Measurements from ENCODE around the gene WFDC9.

The WFDC9 gene

DNA sequence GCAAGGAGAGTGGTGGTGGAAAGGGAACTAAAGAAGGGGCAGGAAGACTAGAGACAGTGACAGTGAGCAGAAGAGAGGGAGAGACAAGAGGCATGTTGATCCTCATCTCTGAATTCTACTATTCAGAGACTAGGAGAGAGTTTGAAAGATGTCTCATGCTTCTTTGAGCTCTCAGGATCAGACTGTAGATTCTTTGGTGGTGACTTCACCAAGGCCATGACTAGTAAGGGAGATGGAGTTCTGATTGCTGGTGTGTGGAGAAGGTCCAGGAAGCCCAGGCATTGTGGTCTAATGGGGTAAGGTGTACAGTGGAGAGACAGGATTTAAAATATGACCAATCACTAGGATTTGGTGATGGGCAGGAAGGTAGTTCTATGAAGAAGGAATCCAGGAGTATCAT, 713 bp downstream of the WFDC9 start:
- Histone ChIP-seq H3K27ac (ENCODE audit: low read depth, low read length) (no peak overlapping the region), H3K9ac (ENCODE audit: low read length) (no peak overlapping the region), H3K27me3 (ENCODE audit: control insufficient read depth, insufficient read depth, low read length) (no peaks in the 10 kb centered on the region), H3K4me1 (ENCODE audit: control insufficient read depth, insufficient read depth, low read length) (no peaks in the 10 kb centered on the region), H3K4me3 (ENCODE audit: low read length) (no peak overlapping the region), H3K36me3 (ENCODE audit: control insufficient read depth, insufficient read depth, low read length) (no peaks in the 10 kb centered on the region)

DNA sequence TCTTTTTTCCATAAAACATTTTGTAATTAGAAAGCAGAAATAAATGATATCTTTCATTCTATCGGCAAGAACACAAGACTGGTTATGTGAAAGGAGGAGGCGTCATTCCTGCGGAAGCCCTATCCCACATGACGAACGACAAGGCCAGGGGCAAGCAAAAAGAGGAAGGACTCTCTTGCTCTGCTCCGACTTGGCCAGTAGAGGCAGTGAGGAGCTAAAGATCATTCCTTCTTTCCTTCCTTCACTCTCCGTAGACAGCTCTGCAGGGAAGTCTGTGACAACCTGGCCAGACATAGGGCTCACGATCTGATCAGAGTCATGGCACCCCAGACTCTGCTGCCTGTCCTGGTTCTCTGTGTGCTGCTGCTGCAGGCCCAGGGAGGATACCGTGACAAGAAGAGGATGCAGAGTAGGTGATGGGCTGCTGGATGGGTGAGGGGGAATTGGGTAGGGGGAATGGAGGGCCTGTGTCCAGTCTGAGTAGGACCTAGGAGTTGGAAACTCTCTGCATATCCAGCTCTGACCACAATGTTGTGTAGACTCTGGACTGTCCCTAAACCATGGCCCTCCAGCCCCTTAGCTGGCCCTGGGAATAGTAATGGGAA, 1.5 kb downstream of the WFDC9 start, which contains the start of gene WFDC10A:
Gene WFDC10A, plus strand, starts transcription at position 244 of the 605 bp plus-strand sequence. Its CDS starts 75 bp downstream, at position 319.
- Histone ChIP-seq H3K27me3 (ENCODE audit: control insufficient read depth, insufficient read depth, low read length) (no peaks in the 10 kb centered on the region), H3K9ac (ENCODE audit: low read length) (no peak within 1 kb of the TSS), H3K4me3 (ENCODE audit: low read length) (no peak within 1 kb of the TSS), H3K27ac (ENCODE audit: low read depth, low read length) (no peak within 1 kb of the TSS), H3K4me1 (ENCODE audit: control insufficient read depth, insufficient read depth, low read length) (no peaks in the 10 kb centered on the region), H3K36me3 (ENCODE audit: control insufficient read depth, insufficient read depth, low read length) (no peaks in the 10 kb centered on the region)

DNA sequence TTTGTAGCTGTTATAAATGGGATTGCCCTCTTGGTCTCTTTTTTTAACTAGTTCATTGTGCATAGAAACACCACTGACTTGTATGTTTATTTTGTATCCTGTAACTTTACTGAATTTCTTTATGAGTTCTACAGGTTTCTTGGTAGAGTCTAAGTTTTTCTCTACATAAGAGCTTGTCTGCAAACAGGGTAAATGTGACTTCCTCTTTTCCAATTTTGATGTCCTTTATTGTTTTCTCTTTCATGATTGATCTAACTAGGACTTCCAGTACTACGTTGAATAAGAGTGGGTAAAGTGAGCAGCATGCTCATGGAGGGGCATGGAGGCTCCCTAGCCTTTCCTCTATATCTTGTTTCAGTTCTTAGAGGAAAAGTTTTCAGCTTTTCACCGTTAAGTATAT, 4.5 kb downstream of the WFDC9 start:
- no peaks in the 10 kb centered on the region for H3K4me1 ChIP-seq (ENCODE audit: control insufficient read depth, insufficient read depth, low read length)

DNA sequence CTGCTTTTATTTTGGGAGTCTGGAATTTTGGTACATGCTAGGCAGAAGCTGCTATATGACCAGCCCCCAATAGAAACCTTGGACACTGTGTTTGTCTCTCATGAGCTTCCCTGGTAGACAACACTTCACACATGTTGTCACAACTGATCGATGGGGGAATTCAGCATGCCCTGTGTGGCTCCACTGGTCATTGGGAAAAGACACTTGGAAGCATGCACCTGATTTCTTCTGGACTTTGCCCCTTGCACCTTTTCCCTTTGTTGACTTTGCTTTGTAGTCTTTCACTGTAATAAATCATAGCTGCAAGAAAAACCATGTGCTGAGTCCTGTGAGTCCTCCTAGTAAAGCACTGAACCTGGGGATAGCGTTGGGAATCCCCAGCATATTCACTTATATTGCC, 9.5 kb downstream of the WFDC9 start:
- Histone ChIP-seq H3K27ac (ENCODE audit: low read depth, low read length) (no peak overlapping the region), H3K27me3 (ENCODE audit: control insufficient read depth, insufficient read depth, low read length) (no peaks in the 10 kb centered on the region), H3K36me3 (ENCODE audit: control insufficient read depth, insufficient read depth, low read length) (no peaks in the 10 kb centered on the region)

More for the DNA sequence above, 4.5 kb downstream of the WFDC9 start:
- Histone ChIP-seq H3K36me3 (ENCODE audit: control insufficient read depth, insufficient read depth, low read length) (no peaks in the 10 kb centered on the region), H3K9ac (ENCODE audit: low read length) (no peak overlapping the region), H3K27ac (ENCODE audit: low read depth, low read length) (no peak overlapping the region), H3K4me3 (ENCODE audit: low read length) (no peak overlapping the region), H3K27me3 (ENCODE audit: control insufficient read depth, insufficient read depth, low read length) (no peaks in the 10 kb centered on the region)

DNA sequence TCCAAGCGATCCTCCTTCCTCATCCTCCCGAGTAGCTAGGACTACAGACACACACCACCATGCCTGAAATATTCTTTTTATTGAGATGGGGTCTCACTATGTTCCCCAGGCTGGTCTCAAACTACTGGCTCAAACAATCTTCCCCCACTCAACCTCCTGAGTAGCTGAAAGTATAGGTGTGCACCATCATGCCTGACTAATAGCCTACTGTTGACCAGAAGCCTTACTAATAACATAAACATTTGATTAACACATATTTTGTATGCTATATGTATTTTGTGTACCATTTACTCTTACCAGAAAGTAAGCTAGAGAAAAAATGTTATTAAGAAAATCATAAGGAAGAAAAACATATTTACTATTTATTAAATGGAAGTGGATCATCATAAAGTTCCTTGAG, 13.5 kb downstream of the WFDC9 start:
- Histone ChIP-seq H3K36me3 (ENCODE audit: control insufficient read depth, insufficient read depth, low read length) (no peaks in the 10 kb centered on the region), H3K9ac (ENCODE audit: low read length) (no peak overlapping the region), H3K27me3 (ENCODE audit: control insufficient read depth, insufficient read depth, low read length) (no peaks in the 10 kb centered on the region), H3K27ac (ENCODE audit: low read depth, low read length) (no peak overlapping the region), H3K4me1 (ENCODE audit: control insufficient read depth, insufficient read depth, low read length) (no peaks in the 10 kb centered on the region), H3K4me3 (ENCODE audit: low read length) (no peak overlapping the region)

More for the DNA sequence above, 9.5 kb downstream of the WFDC9 start:
- H3K9ac ChIP-seq (ENCODE audit: low read length): no peak overlapping the region
- H3K4me3 ChIP-seq (ENCODE audit: low read length): no peak overlapping the region
- no peaks in the 10 kb centered on the region for H3K4me1 ChIP-seq (ENCODE audit: control insufficient read depth, insufficient read depth, low read length)

DNA sequence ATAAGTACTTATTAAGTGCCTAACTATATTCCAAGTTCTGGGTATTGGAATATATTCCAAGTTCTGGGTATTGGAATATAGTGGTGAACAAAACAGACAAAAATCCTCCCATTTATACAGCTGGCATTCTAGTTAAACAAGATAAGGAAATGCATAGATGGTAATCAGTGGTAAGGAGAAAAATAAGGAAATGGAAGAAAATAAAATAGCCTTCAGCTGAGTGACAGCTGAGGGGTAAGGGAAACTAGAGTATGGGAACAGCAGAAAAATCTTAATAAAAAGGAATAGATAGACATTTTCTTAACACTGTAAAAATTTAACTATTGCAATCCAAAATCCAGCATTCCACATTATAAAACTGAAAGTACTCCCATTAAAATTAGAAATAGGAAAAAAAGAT, 18.8 kb downstream of the WFDC9 start:
- H3K4me3 ChIP-seq (ENCODE audit: low read length): no peak overlapping the region
- H3K4me1 ChIP-seq (ENCODE audit: control insufficient read depth, insufficient read depth, low read length): no peaks in the 10 kb centered on the region
- H3K27me3 ChIP-seq (ENCODE audit: control insufficient read depth, insufficient read depth, low read length): no peaks in the 10 kb centered on the region
- H3K36me3 ChIP-seq (ENCODE audit: control insufficient read depth, insufficient read depth, low read length): no peaks in the 10 kb centered on the region
- no peak overlapping the region for H3K9ac ChIP-seq (ENCODE audit: low read length)
- H3K27ac ChIP-seq (ENCODE audit: low read depth, low read length): no peak overlapping the region

DNA sequence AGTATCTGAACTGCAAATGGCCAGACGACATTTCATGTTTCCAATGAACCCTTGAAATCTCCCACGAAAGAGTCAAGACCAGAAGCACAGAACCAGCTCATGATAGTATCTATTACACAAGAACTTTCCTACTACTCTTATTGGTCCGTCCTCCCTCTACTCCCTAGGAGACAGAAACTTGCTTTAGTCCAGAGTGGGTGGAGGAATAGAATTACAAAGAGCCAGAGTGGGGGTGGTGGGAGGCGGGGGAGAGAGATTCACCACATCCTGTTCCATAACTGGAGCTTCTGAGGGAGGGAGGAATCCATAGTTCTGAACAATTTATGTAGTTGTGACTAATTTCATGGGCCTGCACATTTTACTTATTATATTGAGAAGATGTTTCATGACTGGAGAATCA, 20.0 kb downstream of the WFDC9 start:
- Histone ChIP-seq H3K4me3 (ENCODE audit: low read length) (no peak overlapping the region), H3K36me3 (ENCODE audit: control insufficient read depth, insufficient read depth, low read length) (no peaks in the 10 kb centered on the region), H3K9ac (ENCODE audit: low read length) (no peak overlapping the region), H3K27ac (ENCODE audit: low read depth, low read length) (no peak overlapping the region), H3K27me3 (ENCODE audit: control insufficient read depth, insufficient read depth, low read length) (no peaks in the 10 kb centered on the region), H3K4me1 (ENCODE audit: control insufficient read depth, insufficient read depth, low read length) (no peaks in the 10 kb centered on the region)

DNA sequence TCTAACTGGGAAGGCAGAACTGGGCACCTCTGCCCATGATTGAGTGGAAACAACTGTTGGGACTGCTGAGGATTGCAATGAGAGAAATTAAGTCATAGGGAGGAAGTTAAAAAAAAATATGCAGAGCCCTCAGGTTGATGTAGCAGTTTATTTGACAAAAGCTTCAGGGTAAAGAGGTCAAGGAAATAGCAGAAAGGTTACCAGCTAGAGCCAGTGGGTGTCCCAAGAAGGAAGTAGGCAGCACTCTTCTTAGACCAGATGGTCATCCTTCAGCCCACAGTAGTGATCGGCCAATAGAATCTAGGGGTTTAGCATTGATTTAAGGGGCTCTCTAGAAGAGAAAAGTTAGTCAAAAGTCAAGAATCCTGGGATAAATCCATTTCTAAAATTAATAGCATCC, 23.3 kb downstream of the WFDC9 start:
- Histone ChIP-seq H3K9ac (ENCODE audit: low read length) (no peak overlapping the region), H3K36me3 (ENCODE audit: control insufficient read depth, insufficient read depth, low read length) (no peaks in the 10 kb centered on the region), H3K27me3 (ENCODE audit: control insufficient read depth, insufficient read depth, low read length) (no peaks in the 10 kb centered on the region)

DNA sequence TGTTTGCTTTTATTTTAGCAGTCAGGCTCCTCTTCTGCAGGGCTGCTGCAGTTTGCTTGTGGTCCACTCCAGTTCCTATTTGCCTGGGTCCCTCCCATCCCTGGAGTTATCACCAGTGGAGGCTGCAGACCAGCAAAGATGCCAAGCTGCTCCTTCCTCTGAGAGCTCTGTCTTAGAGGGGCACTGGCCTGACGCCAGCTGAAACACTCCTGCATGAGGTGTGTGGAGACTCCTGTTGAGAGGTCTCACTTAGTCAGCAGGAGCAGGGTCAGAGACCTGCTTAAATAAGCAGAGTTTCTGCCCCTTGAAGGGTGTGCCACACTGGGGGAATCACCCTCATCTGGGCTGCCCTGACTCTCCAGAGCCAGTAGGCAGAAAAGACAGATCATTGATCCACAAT, 35.8 kb downstream of the WFDC9 start:
- H3K9ac ChIP-seq (ENCODE audit: low read length): no peak overlapping the region
- H3K27me3 ChIP-seq (ENCODE audit: control insufficient read depth, insufficient read depth, low read length): no peaks in the 10 kb centered on the region
- no peak overlapping the region for H3K27ac ChIP-seq (ENCODE audit: low read depth, low read length)
- no peaks in the 10 kb centered on the region for H3K36me3 ChIP-seq (ENCODE audit: control insufficient read depth, insufficient read depth, low read length)
- no peak overlapping the region for H3K4me3 ChIP-seq (ENCODE audit: low read length)
- no peaks in the 10 kb centered on the region for H3K4me1 ChIP-seq (ENCODE audit: control insufficient read depth, insufficient read depth, low read length)

More for the DNA sequence above, 23.3 kb downstream of the WFDC9 start:
- Histone ChIP-seq H3K27ac (ENCODE audit: low read depth, low read length) (no peak overlapping the region), H3K4me1 (ENCODE audit: control insufficient read depth, insufficient read depth, low read length) (no peaks in the 10 kb centered on the region), H3K4me3 (ENCODE audit: low read length) (no peak overlapping the region)

DNA sequence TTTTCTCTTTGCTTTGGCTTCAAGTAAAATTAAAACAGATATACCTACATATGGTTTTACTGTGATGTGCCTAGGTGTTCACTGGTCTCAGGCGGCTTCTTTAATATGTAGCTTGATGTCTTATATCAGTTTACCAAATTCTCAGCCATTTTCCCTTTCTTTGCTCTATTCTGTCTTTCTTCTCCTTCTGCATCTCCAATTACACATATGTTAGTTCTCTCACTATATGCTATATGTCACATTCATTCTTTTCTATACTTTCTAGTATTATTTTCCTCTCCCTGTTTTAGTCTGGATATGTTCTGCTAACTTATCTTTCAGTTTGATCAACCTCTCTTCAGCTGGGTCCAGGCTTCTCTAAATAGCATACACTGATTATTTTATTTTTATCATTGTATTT, 37.6 kb downstream of the WFDC9 start:
- Histone ChIP-seq H3K4me3 (ENCODE audit: low read length) (no peak overlapping the region), H3K27me3 (ENCODE audit: control insufficient read depth, insufficient read depth, low read length) (no peaks in the 10 kb centered on the region), H3K4me1 (ENCODE audit: control insufficient read depth, insufficient read depth, low read length) (no peaks in the 10 kb centered on the region), H3K27ac (ENCODE audit: low read depth, low read length) (no peak overlapping the region), H3K36me3 (ENCODE audit: control insufficient read depth, insufficient read depth, low read length) (no peaks in the 10 kb centered on the region), H3K9ac (ENCODE audit: low read length) (no peak overlapping the region)

DNA sequence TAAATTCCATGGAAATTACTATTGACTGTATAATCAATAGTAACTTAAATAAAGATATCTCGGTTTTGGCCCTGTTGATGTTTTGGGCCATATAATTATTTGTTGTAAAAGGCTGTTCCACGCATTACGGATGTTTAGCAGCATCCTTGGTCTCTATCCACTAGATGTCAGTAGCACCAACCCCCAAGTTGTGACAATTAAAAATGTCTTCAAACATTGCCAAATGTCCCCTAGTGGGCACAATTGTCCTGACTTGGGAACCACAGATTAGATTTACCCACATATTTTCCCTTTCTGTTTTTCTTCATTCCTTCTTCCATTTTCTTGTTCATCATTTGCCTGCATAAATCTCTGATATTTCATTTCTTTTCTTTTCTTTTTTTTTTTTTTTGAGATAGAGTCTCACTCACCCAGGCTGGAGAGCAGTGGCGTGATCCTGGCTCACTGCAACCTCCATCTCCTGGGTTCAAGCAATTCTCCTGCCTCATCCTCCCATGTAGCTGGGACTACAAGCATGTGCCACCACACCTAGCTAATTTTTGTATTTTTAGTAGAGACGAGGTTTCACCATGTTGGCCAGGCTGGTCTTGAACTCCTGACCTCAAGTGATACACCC, 38.4 kb downstream of the WFDC9 start:
- Histone ChIP-seq H3K4me3 (ENCODE audit: low read length) (no peak overlapping the region), H3K36me3 (ENCODE audit: control insufficient read depth, insufficient read depth, low read length) (no peaks in the 10 kb centered on the region)

DNA sequence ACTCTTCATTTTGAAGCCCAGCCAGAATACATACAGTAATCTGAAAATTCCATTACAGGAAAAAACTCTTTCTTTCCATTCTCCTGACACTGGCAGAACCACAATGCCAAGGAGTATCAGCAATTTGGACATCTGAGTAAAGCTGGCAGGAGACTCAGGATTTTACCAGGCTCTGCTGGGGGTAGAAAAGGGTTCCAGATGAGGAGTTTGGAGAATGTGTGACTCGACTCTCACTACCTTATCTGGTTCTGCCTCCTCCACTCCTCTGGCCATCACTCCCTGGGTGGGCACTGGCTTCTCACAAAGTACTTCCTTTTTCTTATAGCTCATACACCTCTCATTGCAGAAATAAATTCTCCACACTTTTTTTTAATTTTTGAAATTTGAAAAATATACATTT, 41.4 kb downstream of the WFDC9 start:
- H3K27me3 ChIP-seq (ENCODE audit: control insufficient read depth, insufficient read depth, low read length): no peaks in the 10 kb centered on the region
- no peaks in the 10 kb centered on the region for H3K4me1 ChIP-seq (ENCODE audit: control insufficient read depth, insufficient read depth, low read length)
- H3K27ac ChIP-seq (ENCODE audit: low read depth, low read length): no peak overlapping the region
- no peaks in the 10 kb centered on the region for H3K36me3 ChIP-seq (ENCODE audit: control insufficient read depth, insufficient read depth, low read length)
- H3K9ac ChIP-seq (ENCODE audit: low read length): no peak overlapping the region
- H3K4me3 ChIP-seq (ENCODE audit: low read length): no peak overlapping the region

More for the DNA sequence above, 38.4 kb downstream of the WFDC9 start:
- no peak overlapping the region for H3K9ac ChIP-seq (ENCODE audit: low read length)
- no peaks in the 10 kb centered on the region for H3K27me3 ChIP-seq (ENCODE audit: control insufficient read depth, insufficient read depth, low read length)
- no peaks in the 10 kb centered on the region for H3K4me1 ChIP-seq (ENCODE audit: control insufficient read depth, insufficient read depth, low read length)
- no peak overlapping the region for H3K27ac ChIP-seq (ENCODE audit: low read depth, low read length)

DNA sequence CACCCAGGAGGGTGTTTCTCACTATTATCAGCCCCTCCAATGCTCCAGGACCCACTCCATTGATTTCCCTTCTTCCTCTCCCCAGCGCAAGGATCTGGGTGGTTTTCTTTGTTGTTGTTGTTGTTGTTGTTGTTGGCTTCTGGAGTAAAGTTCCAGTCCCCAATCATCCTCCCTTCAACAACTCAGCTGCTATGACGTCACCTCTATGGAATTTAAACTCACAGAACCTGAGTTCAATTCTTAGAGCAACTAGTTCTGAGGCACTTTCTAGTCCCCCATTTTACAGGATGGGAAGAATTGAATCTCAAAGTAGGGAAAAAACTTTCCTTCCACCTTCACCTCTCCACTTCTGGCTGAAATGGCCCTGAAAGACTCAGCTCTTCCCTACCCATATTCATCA, 42.3 kb downstream of the WFDC9 start:
- Histone ChIP-seq H3K9ac (ENCODE audit: low read length) (no peak overlapping the region), H3K36me3 (ENCODE audit: control insufficient read depth, insufficient read depth, low read length) (no peaks in the 10 kb centered on the region), H3K4me1 (ENCODE audit: control insufficient read depth, insufficient read depth, low read length) (no peaks in the 10 kb centered on the region), H3K4me3 (ENCODE audit: low read length) (no peak overlapping the region), H3K27me3 (ENCODE audit: control insufficient read depth, insufficient read depth, low read length) (no peaks in the 10 kb centered on the region), H3K27ac (ENCODE audit: low read depth, low read length) (no peak overlapping the region)
